CD4-positive, alpha-beta T cell treated with Interleukin-21 for 1 hour (primary cell): Measurements from ENCODE around the gene TMEM130.

Experiments
- DNase-seq: peaks from one replicate; pipeline ENCODE4 v3.0.0-alpha.2; 2020

The TMEM130 gene

GRCh38 chr7:98805956-98806838, 63.6 kb downstream of the TMEM130 start:
- no peak for DNase-seq

- DNase-seq = no peak
These were observed 67.1 kb downstream of the TMEM130 start for GRCh38 chr7:98802781-98803110.

GRCh38 chr7:98802088-98802780, 67.6 kb downstream of the TMEM130 start:
- DNase-seq = peak; percentile 21

GRCh38 chr7:98800996-98801395, 68.8 kb downstream of the TMEM130 start:
- DNase-seq = no peak

GRCh38 chr7:98797150-98797549, 72.7 kb downstream of the TMEM130 start:
- DNase-seq = no peak
